Prostate gland (tissue), 2 donors: ENCODE measurements around the gene CTNNA3.

Experiments used
- CTCF ChIP-seq, 4 experiments: fragments of 200-600 bp in 2 of 4; fragments of 450-650 bp in 2 of 4; sonication (generic) in 2 of 4; IDR thresholded peaks; 1 replicate in 3 of 4; 2 replicates in 1 of 4; pipeline ENCODE4 v1.5.1; 2016 to 2019; ENCODE audit warnings: antibody characterized with exemption in 4 of 4, mild to moderate bottlenecking in 2 of 4, moderate library complexity in 2 of 4
- POLR2A ChIP-seq: fragments of 450-650 bp; IDR thresholded peaks from one replicate; pipeline ENCODE4 v1.6.1; 2016; ENCODE audit warnings: antibody characterized with exemption, mild to moderate bottlenecking
- POLR2AphosphoS5 ChIP-seq: sonication (generic); formaldehyde crosslinking; IDR thresholded peaks from one replicate; pipeline ENCODE4 v1.6.1; 2017; ENCODE audit warnings: antibody characterized with exemption

- TF ChIP-seq POLR2AphosphoS5 (no peak), CTCF (IDR thresholded peaks at IDR 0.05) (no peak), POLR2A (no peak)
These were observed 913.9 kb downstream of the CTNNA3 start for GRCh38 chr10:66782144-66782543.
